Stimulated activated CD4-positive, alpha-beta T cell treated with anti-CD3 and anti-CD28 coated beads, Interleukin-2, amount 100 ng/mL, for 24 hours (primary cell): ENCODE results near the gene ZBTB4.
A peak's percentile ranks its signal among the peaks of the same experiment; 100 is the strongest.

Experiments
- DNase-seq, 2 donors: peaks; one replicate each; pipeline ENCODE4 v3.0.0-alpha.2; 2020

Gene ZBTB4, protein sequence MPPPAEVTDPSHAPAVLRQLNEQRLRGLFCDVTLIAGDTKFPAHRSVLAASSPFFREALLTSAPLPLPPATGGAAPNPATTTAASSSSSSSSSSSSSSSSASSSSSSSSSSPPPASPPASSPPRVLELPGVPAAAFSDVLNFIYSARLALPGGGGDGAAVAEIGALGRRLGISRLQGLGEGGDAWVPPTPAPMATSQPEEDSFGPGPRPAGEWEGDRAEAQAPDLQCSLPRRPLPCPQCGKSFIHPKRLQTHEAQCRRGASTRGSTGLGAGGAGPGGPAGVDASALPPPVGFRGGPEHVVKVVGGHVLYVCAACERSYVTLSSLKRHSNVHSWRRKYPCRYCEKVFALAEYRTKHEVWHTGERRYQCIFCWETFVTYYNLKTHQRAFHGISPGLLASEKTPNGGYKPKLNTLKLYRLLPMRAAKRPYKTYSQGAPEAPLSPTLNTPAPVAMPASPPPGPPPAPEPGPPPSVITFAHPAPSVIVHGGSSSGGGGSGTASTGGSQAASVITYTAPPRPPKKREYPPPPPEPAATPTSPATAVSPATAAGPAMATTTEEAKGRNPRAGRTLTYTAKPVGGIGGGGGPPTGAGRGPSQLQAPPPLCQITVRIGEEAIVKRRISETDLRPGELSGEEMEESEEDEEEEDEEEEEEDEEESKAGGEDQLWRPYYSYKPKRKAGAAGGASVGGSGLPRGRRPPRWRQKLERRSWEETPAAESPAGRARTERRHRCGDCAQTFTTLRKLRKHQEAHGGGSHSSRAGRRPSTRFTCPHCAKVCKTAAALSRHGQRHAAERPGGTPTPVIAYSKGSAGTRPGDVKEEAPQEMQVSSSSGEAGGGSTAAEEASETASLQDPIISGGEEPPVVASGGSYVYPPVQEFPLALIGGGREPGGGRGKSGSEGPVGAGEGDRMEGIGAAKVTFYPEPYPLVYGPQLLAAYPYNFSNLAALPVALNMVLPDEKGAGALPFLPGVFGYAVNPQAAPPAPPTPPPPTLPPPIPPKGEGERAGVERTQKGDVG

GRCh38 chr17:7479213-7480088 is at the start of gene ZBTB4:
ZBTB4 (minus strand) TSS chr17:7479631; CDS start chr17:7466801, 12,830 bp downstream.
- peak; percentile 64 to 66 for DNase-seq

- DNase-seq, result no peak
These were observed 49.4 kb upstream of the ZBTB4 start for GRCh38 chr17:7528842-7529241.

GRCh38 chr17:7523033-7523432 is 43.6 kb upstream of the ZBTB4 start:
- DNase-seq, result peak; percentile 53 to 60

- no peak for DNase-seq
These were observed 36.6 kb upstream of the ZBTB4 start for GRCh38 chr17:7515911-7516610.

DNA sequence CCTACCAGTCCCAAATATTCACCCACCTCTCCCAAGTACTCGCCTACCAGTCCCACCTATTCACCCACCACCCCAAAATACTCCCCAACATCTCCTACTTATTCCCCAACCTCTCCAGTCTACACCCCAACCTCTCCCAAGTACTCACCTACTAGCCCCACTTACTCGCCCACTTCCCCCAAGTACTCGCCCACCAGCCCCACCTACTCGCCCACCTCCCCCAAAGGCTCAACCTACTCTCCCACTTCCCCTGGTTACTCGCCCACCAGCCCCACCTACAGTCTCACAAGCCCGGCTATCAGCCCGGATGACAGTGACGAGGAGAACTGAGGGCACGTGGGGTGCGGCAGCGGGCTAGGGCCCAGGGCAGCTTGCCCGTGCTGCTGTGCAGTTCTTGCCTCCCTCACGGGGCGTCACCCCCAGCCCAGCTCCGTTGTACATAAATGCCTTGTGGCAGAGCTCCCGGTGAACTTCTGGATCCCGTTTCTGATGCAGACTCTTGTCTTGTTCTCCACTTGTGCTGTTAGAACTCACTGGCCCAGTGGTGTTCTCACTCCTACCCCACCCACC is 34.5 kb upstream of the ZBTB4 start:
- no peak for DNase-seq

- no peak for DNase-seq
These were observed 33.6 kb upstream of the ZBTB4 start for GRCh38 chr17:7512824-7513540.

DNA sequence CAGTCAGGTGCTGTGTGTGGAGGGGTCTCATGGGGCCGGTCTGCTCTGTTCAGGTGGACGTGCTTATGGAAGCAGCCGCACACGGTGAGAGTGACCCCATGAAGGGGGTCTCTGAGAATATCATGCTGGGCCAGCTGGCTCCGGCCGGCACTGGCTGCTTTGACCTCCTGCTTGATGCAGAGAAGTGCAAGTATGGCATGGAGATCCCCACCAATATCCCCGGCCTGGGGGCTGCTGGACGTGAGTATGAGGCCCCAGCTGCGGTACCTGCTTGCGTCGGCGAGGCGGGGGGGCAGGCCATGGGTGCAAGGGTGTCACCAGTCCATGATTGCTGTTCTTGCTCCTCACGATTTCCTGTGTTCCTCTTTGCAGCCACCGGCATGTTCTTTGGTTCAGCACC is 32.7 kb upstream of the ZBTB4 start:
- no peak for DNase-seq

GRCh38 chr17:7511108-7511507 is 31.7 kb upstream of the ZBTB4 start:
- DNase-seq, result no peak

GRCh38 chr17:7509937-7510336 is 30.5 kb upstream of the ZBTB4 start:
- DNase-seq, result no peak

DNA sequence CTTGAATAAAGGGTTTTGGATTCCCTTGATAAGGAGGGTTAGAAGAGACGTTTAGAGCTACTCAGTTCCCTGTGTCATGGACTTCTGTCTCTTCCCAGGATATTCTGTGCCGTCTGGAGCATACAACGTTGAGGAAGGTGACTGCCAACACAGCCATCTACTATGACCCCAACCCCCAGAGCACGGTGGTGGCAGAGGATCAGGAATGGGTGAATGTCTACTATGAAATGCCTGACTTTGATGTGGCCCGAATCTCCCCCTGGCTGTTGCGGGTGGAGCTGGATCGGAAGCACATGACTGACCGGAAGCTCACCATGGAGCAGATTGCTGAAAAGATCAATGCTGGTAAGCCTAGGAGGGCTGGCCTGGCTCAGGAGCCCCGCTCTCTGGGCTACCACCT is 29.4 kb upstream of the ZBTB4 start:
- DNase-seq, result no peak

DNA sequence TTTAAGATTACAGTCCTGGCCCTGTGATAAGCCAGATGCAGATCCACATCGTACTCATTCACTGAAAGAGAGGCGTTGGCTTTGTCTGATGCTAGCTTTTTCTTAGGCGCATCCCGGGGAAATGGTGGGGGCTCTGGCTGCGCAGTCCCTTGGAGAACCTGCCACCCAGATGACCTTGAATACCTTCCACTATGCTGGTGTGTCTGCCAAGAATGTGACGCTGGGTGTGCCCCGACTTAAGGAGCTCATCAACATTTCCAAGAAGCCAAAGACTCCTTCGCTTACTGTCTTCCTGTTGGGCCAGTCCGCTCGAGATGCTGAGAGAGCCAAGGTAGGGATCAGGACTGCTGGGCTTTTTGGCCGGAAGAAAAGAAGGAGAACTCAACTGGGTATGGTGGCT is 28.7 kb upstream of the ZBTB4 start:
- no peak for DNase-seq

DNA sequence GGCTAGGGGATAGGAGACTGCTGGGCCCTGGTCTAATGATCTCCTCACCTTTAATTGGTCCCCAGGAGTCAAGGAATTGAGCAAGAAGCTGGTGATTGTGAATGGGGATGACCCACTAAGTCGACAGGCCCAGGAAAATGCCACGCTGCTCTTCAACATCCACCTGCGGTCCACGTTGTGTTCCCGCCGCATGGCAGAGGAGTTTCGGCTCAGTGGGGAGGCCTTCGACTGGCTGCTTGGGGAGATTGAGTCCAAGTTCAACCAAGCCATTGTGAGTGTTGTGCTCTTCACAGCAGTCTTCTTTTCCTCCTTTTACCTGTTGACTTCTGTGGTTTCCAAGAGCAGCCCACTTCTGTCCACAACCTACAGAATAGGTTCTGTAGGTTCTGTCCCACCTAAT is 24.1 kb upstream of the ZBTB4 start:
- no peak for DNase-seq

DNA sequence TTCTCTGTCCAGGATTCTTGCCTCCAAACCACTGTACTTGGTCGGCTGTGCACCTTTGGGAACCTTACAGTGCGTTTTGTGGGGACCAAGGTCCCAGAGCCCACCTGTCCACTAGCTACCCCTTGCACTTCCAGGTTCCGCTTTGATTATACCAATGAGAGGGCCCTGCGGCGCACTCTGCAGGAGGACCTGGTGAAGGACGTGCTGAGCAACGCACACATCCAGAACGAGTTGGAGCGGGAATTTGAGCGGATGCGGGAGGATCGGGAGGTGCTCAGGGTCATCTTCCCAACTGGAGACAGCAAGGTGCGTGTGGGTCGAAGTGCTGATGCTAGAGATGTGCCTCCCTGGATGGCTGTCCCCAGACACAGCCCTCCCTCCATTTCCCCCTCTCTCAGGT is 23.6 kb upstream of the ZBTB4 start:
- no peak for DNase-seq

DNA sequence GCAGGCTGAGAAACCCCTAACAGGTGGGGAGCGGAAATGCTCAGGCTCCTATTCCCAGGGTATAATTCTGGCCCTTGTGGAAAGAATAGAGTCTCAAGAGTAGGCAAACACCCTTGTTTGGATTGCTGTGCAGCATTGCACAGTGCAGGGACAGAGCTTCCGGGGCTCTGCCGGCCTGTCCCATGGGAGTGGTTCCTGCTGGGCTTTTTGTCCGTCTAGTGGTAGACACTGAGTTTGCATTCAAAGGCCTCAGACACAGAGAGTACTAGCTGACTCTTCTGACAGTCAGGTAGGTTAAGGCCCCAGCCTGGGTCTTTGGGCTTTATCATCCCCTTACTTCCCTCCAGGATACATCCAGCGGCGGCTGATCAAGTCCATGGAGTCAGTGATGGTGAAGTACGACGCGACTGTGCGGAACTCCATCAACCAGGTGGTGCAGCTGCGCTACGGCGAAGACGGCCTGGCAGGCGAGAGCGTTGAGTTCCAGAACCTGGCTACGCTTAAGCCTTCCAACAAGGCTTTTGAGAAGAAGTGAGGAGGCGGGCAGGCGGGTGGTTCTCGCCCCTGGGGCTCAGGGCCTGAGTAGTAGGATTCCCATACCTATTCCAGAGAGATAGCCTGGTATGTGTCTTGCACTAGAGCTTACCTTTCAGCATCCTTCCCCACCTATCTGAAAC is 22.9 kb upstream of the ZBTB4 start:
- no peak for DNase-seq

- no peak for DNase-seq
These were observed 22.3 kb upstream of the ZBTB4 start for GRCh38 chr17:7501729-7502128.

DNA sequence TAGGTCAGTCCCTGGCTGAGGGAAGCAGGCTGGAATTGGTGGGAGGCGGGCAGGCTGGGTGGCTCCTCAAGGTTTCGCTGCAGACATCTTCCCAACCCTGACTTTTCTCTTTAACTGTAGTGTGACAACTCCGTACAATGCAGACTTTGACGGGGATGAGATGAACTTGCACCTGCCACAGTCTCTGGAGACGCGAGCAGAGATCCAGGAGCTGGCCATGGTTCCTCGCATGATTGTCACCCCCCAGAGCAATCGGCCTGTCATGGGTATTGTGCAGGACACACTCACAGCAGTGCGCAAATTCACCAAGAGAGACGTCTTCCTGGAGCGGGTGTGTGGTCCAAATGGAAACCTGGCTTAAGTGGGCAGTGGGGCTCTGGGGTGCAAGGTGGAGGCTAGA is 19.7 kb upstream of the ZBTB4 start:
- no peak for DNase-seq

DNA sequence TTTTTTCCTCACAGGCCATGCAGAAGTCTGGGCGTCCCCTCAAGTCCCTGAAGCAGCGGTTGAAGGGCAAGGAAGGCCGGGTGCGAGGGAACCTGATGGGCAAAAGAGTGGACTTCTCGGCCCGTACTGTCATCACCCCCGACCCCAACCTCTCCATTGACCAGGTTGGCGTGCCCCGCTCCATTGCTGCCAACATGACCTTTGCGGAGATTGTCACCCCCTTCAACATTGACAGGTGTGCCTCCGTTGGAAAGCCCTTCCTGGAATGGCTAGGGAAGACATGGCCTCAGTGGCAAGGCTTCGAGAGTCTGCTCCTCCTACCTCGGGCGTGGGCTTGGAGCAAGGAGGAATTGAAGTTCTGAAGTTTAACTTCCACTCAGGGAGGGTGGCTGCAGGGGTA is 18.2 kb upstream of the ZBTB4 start:
- DNase-seq, result no peak

DNA sequence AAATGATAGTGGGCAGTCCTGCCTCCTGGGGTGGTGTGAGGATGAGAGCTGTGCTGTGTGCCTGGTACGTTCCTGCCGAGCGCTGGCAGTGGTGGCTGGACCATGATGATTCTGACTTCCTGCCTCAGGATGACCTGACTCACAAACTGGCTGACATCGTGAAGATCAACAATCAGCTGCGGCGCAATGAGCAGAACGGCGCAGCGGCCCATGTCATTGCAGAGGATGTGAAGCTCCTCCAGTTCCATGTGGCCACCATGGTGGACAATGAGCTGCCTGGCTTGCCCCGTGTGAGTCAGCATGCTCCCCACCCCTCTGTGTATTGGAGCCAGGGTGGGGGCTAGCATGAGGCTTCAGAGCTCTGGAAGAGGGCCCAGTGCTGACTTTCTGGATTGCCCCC is 17.8 kb upstream of the ZBTB4 start:
- no peak for DNase-seq

- no peak for DNase-seq
These were observed 17.2 kb upstream of the ZBTB4 start for GRCh38 chr17:7496470-7497183.

DNA sequence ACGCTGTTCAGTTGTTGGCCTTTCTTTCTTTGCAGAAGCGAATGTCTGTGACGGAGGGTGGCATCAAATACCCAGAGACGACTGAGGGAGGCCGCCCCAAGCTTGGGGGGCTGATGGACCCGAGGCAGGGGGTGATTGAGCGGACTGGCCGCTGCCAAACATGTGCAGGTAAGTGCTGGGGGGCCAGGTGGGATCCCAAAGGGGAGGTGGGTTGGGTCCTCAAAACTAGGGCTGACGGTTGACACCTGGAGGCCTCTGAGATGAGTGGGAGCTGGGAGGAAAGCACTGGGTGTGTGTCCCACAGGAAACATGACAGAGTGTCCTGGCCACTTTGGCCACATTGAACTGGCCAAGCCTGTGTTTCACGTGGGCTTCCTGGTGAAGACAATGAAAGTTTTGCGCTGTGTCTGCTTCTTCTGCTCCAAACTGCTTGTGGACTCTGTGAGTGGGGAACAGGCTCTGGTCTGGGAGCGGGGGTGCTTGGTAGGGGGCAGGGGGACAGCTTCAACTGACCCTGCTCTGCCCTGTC is 16.5 kb upstream of the ZBTB4 start:
- no peak for DNase-seq
